ENCODE measurements around the gene ULK2. TPM values are rescaled to one million over a fixed set of nuclear protein-coding genes. Genes with fewer than 3 reads are reported as not detected.

ULK2 gene
- polyA plus RNA-seq, 1 of the 3 experiments (the other 2 are of a cell fraction): 18.0 TPM

DNA sequence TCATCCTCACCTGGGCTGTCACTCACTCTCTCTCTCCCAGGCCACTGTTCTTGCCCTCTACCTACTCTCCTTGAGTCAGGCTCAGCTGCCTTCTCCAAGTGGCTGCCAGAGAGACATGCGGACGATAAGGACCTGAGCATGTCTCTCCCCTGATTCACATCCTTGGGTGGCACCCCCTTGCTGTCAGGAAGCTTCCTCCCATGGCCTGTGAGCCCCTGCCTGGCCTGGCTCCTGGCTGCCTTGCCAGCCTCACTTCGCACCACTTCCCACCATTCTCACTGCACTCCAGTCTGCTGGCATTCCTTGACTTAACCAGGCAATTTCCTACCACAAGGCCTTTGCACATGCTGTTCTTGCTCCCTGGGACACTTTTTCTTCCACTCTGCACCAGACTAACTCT is 116.9 kb downstream of the ULK2 start:
- Histone ChIP-seq H2AFZ (ENCODE audit: low read depth) (no peak overlapping the region), H4K20me1 (ENCODE audit: insufficient read depth) (no peaks in the 10 kb centered on the region), H3K27me3 (ENCODE audit: insufficient read depth) (no peaks in the 10 kb centered on the region), H3K4me3 (ENCODE audit: low read depth in 2 of 2, low read length in 1 of 2) (no peak overlapping the region), H3K4me1 (ENCODE audit: control insufficient read depth in 1 of 2, insufficient read depth in 2 of 2, low read depth in 1 of 2, low read length in 1 of 2) (peaks cover 10 to 18% of the 10 kb centered on the region in 2 experiments; a peak in 3 of 4 replicates), H3K4me2 (no peak overlapping the region), H3K9me3 (no peaks in the 10 kb centered on the region), H3K79me2 (ENCODE audit: insufficient read depth) (no peaks in the 10 kb centered on the region), H3K9me2 (no peaks in the 10 kb centered on the region), H3K27ac (ENCODE audit: low read depth in 2 of 2, low read length in 1 of 2) (no peak overlapping the region), H3K9ac (no peak overlapping the region), H3K36me3 (replicated peaks in 1 of 2; ENCODE audit: control insufficient read depth in 1 of 2, insufficient read depth in 2 of 2, low read length in 1 of 2) (no peaks in the 10 kb centered on the region), H3F3A (replicated peaks; ENCODE audit: insufficient read depth) (peaks cover 16% of the 10 kb centered on the region)
- WGBS (ENCODE audit: low lambda C conversion rate): 80% methylated on average over 3 of the region's 3 CpGs
- POLR2A ChIA-PET: no interaction called here
- no peak for TF ChIP-seq JUND (IDR thresholded peaks at IDR 0.05)
- no peak for TF ChIP-seq GABPA (IDR thresholded peaks at IDR 0.05; ENCODE audit: low read depth)
- TF ChIP-seq MXI1 (IDR thresholded peaks at IDR 0.05; ENCODE audit: low read depth, low read length): no peak
- TF ChIP-seq PBX3 (IDR thresholded peaks at IDR 0.05): no peak
- TF ChIP-seq TEAD4 (IDR thresholded peaks at IDR 0.05; ENCODE audit: borderline replicate concordance, insufficient read depth): no peak
- no peak for TF ChIP-seq YY1 (IDR thresholded peaks at IDR 0.05; ENCODE audit: low read depth)
- TF ChIP-seq, protein P1, sequence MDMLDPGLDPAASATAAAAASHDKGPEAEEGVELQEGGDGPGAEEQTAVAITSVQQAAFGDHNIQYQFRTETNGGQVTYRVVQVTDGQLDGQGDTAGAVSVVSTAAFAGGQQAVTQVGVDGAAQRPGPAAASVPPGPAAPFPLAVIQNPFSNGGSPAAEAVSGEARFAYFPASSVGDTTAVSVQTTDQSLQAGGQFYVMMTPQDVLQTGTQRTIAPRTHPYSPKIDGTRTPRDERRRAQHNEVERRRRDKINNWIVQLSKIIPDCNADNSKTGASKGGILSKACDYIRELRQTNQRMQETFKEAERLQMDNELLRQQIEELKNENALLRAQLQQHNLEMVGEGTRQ (IDR thresholded peaks at IDR 0.05; ENCODE audit: borderline replicate concordance, low read depth, low read length): no peak
- no peak for TF ChIP-seq ZBTB33 (IDR thresholded peaks at IDR 0.05; ENCODE audit: borderline replicate concordance, low read depth)
- TF ChIP-seq SMC3 (IDR thresholded peaks at IDR 0.05; ENCODE audit: low read depth, low read length): no peak
- TF ChIP-seq NFIC (IDR thresholded peaks at IDR 0.05; ENCODE audit: borderline replicate concordance): no peak
- TF ChIP-seq FOXM1 (IDR thresholded peaks at IDR 0.05; ENCODE audit: low read depth): no peak
- TF ChIP-seq CTCF (IDR thresholded peaks at IDR 0.05): no peak
- TF ChIP-seq EZH2phosphoT487 (IDR thresholded peaks at IDR 0.05; ENCODE audit: borderline replicate concordance, low read depth): no peak
- no peak for TF ChIP-seq MEF2A (IDR thresholded peaks at IDR 0.05; ENCODE audit: borderline replicate concordance, low read depth)
- no peak for TF ChIP-seq RFX5 (IDR thresholded peaks at IDR 0.05; ENCODE audit: low read length)
- TF ChIP-seq IRF3 (IDR thresholded peaks at IDR 0.05; ENCODE audit: low read depth, low read length): no peak
- no peak for TF ChIP-seq POLR2AphosphoS5 (IDR thresholded peaks at IDR 0.05; ENCODE audit: low read depth, low read length)
- TF ChIP-seq FOXJ3 (CRISPR knock-in tag; IDR thresholded peaks at IDR 0.05): no peak
- no peak for DNase-seq
- CTCF ChIA-PET: interaction anchor here (1.8 to 4.1 kb wide), 3 partner anchors 12 to 238 kb away, joined by 5 to 31 read pairs (median 27); no protein-coding TSS in a partner anchor

Data from SK-N-SH (cell line).